Fibroblast of skin of scalp (primary cell): Measurements from ENCODE around the gene SPO11.

Source experiments
- DNase-seq: peaks from one replicate; pipeline ENCODE4 v3.0.0-alpha.2; 2013

Gene SPO11

DNA sequence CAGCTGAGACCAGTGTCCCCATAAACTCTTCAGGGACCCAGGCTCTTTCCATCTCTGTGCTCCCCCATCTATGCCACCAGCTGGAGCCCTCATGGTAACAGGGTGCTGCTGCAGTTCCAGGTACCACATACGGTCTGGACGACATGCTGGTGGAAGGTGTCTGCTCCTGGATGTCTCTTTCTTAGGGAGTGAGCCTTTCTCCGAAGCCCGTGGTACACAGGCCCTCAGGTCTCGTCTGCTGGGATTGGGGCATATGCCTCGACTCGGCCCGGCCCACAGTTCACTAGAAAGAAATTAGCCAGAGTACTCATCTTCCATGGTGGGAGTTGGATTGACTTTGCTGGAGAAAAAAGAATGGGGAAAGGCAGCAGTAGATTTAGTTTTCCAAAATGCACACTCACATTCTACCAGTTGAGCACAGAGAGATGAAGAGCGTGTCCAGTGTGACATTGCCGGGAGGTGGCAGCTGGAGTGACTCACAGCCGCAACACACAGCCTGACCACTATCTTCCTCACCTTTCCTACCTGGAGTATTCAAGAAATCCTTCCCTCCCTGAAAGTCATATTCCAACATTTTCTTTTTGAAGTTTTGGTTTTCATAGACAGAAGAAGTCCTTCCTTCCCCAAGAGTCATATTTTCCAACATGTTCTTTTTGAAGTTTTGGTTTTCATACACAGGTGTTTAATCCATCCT lies 18.6 kb upstream of the SPO11 start:
- no peak for DNase-seq

GRCh38 chr20:57312138-57312537 lies 17.5 kb upstream of the SPO11 start:
- DNase-seq: no peak

DNA sequence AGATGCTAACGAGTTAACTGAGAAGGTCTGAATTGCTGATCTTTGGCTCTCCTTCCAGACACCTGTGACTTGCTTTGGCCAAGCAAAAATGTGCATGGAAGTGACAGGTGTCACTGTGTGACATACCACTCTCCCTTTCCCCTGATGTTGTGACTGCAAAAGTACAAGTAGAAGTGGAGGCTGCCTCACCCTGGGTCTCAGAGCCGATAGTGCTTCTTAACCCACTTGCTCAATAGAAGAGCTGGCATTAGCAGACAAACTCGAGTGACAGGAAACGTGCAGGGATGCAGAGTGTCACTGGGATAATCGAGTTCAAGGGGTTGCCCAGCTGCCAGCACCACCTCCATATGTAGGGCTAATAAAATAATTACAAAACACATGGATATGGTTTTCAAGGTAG lies 16.4 kb upstream of the SPO11 start:
- DNase-seq: no peak

- DNase-seq: no peak
Observed at GRCh38 chr20:57313951-57314350, 15.7 kb upstream of the SPO11 start.

- no peak for DNase-seq
Observed at GRCh38 chr20:57315083-57315975, 14.3 kb upstream of the SPO11 start.

- DNase-seq: no peak
Observed at GRCh38 chr20:57315976-57316480, 13.6 kb upstream of the SPO11 start.

GRCh38 chr20:57316795-57317201 lies 12.8 kb upstream of the SPO11 start:
- DNase-seq: no peak

DNA sequence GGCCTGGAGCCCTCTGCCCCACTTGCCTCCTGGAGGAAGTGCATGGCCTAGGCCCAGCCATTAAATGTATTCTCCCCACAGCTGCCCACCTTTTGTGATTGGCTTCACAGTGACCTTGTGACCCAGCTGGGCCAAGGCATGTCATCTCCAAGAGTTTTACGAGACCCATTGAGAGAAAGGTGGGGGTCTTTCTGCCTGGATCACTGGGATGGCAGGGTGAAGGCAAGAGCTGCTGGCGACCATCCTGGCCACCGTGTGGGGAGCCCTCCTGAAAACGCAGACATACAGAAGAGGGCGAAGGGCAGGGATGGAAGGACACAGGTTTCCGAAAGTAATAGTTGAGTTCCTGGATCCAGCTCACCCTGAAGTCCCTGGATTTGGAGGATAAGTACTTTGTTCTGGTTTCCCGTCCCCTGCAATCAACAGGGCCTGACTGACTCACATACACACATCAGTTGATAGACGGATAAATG lies 12.3 kb upstream of the SPO11 start:
- DNase-seq: no peak

DNA sequence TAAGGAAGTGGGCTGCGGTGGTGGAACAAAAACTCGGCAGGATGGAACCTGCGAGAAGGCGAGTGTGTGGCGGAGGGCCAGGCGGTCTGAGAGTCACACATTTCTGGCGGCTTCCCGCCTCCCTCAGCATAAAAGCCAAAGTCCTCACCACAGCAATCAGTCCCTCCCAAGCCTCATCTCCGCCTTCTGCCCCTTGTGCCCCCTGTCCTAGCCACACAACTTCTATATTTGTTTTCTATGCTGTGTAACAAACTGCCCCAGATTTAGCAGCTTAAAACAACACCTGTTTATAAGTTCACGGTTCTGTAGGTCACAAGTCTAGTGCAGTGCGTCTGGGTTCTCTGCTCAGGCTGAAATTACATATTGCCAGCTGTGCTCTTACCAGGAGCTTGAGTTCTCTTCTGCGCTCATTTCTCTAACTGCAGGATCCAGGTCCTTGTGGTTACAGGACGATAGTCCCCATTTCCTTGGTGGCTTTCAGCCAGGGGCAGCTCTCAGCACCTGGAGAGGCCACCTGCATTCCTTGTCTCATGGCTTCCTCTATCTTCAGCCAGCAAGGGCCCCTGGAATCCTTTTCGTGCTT lies 11.7 kb upstream of the SPO11 start:
- no peak for DNase-seq

DNA sequence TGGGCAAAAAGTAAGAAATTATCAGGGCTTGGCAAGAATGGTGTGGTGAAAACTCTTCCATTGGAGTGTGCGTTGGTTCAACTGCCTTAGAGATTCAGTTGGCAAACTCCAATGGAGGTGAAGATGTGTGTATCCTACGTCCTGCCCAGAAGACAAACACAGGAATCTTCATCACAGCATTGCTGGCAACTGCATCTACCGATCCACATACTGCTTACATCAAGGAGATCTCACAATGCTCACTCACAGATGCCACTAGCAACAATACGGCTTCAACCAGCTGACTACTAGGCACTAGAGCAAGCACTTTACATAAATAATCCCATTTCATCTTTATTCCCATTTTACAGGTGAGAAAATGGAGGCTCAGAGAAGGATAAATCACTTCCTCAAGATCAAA lies 10.0 kb upstream of the SPO11 start:
- DNase-seq: no peak

DNA sequence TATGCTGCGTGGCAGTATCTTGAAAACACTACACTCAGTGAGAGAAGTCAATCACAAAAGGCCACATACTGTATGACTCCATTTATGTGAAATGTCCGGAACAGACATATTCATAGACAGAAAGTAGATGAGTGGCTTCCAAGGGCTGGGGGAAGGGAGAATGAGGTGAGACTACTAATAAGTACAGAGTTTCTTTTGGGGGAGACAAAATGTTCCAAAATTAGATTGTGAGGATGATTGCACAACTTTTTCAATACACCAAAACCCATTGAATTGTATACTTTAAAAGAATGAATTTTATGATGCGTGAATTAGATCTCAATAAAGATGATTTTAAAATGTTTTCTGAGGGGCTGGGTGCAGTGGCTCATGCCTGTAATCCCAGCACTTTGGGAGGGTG lies 9.2 kb upstream of the SPO11 start:
- DNase-seq: no peak

DNA sequence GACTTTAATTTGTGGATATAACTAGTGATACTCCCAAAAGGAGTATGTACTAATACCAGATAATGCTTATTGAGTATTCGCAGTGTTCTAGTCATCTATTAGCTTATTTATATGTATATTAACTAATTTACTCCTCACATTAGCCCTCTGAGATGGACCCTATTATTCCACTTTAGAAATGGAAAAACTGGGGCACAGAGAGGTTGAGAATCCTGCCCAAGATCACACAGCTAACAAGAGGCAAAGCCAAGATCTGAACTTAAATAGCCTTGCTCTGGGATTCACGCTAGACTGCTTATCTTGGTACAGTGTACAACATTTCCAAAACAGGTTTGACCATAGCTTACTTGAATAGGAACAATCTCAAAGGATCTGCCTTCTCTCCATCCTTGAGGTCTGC lies 8.5 kb upstream of the SPO11 start:
- no peak for DNase-seq

DNA sequence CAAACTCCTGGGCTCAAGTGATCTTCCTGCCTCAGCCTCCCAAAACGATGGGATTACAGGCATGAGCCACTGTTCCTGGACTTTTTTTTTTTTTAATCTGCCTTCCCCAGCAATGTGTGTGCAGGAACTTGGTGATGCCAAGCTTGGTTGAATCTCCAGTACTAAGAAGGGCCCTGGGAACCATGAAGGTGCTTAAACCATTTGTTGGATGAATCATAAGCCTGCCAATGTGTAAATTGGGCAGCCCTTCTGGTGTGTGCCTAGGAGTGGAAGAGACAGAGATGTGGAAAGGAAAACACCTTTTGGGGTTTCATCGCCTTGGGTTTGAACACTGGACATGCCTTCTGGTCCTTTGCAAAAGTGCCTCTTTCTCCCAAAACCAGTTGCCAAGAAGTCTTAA lies 7.1 kb upstream of the SPO11 start:
- DNase-seq: no peak

DNA sequence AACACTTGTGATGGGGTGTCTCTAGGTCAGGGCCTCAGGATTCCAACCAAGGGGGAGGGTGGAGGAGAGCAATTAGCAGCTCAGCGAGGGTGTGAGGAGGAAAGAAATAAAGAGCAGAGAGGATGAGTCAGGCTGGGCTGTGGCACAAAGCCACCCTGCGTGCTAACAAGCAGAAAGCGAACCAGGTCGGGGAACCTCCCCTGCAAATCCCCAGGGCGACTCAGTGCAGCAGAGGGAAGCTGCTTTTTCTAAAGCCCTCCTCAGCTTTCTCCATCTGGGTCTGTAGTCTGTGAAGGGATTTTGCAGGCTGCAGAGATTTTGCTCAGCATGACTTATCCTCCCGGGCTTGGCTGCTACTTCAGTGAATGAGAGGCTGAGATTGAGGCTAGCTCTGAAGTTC lies 6.6 kb upstream of the SPO11 start:
- peak; percentile 60 for DNase-seq

- no peak for DNase-seq
Observed at GRCh38 chr20:57325632-57326356, 3.8 kb upstream of the SPO11 start.

- DNase-seq: no peak
Observed at GRCh38 chr20:57326667-57327455, 2.7 kb upstream of the SPO11 start.

DNA sequence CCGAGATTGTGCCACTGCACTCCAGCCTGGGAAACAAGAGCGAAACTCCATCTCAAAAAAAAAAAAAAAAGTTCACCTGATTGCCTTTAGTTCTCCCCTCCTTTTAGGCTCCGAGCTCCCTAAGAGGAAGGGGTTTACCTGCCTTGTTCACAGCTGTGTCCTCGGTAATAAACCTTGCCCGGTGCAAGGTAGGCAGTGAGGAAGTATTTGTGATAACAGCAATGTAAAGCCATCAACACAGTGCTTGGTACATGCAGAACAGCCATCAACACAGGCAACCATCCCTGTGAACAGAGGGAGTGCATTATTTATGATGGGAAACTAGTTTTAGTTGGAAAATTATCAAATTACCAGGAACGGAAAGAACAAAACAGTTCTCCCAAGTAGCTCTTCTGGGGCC lies 1.8 kb upstream of the SPO11 start:
- DNase-seq: no peak

- no peak for DNase-seq
Observed at GRCh38 chr20:57330998-57331397, 1.4 kb downstream of the SPO11 start.

DNA sequence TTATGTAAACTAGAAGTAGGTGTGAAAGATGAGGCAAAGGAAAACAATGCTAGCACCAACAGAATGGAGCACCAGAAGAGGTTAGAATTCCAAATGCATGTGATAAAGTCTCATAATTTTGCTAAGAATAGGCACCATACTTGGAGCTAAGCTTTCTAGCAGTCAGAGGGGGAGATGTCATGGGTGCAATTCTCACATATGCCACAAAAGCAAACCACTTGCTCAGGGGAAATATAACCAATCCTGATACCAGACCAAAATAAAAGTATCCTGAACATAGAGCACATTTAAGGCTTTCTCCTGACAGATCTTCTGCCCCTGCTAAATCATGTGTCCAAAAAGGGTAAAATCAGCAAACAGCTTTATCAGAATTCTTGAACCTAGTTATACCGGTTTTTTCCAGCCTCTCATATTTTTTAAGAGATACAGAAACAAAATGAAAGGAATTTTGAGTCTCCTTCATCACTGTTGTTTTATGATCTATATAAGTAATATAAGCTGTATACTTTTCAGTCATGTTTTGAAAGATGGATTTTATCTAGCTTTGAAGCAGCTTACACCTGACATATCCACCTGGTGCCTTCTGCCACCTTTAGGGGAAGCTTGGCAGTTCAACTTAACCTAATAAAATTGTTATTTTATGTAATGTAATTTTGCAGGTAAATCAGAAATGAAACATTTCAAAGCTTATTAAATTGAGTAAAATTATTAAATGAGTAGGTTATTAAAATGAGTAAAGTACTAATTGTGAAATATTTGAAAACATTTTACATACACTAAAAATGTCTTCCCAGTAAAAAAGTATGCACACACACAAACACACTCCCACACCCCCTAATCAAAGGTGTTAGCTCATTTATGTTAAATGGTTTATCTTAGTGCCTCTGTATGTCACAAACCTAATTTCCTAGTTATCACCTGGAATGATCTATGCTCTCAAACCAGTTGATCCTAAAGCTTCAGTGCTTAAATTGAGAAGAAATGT lies 2.8 kb downstream of the SPO11 start:
- no peak for DNase-seq

DNA sequence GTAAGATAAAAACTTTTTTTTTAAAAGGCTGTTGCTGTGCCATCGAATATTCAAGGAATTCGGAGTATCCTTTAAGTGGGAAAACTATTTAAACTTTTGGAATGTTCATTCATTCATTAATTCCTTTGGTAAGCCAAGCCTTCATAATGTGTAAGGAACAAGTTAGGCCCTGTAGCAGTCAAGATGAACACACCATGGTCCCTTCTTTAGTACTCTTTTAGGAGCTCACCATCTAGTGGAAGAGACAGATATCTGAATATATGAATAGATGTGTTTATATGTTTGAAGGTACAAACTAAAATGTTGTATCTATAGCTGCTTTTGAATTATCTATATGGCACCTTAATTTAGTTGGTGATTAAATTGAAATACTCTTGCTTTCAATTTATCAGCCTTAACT lies 5.8 kb downstream of the SPO11 start:
- DNase-seq: peak; percentile 7

- DNase-seq: no peak
Observed at GRCh38 chr20:57341663-57342062, 12.1 kb downstream of the SPO11 start.
